Thymus (tissue), 11 donors: Measurements from ENCODE around the gene ZNF771. TPM values are rescaled to one million over a fixed set of nuclear protein-coding genes. Genes with fewer than 3 reads are reported as not detected.
"Not testable (repeated sequence)": the region's sequence is repeated elsewhere in the genome, so short reads cannot be mapped to it uniquely, and the experiment has no call there.

Experiments used
- DNase-seq, 9 donors: peaks; one replicate each; pipeline ENCODE4 v3.0.0-alpha.2; 2013; ENCODE audit warnings: low spot score in 9 of 9, low read depth in 6 of 9, missing footprints in 1 of 9
- H3K27ac ChIP-seq, 2 donors: one replicate each; pipeline ENCODE4 v1.5.1; 2013; ENCODE audit warnings: control low read depth in 1 of 2, low read depth in 1 of 2, low read length in 1 of 2, mild to moderate bottlenecking in 1 of 2, moderate library complexity in 1 of 2
- H3K27me3 ChIP-seq, 2 donors: one replicate each; pipeline ENCODE4 v1.5.1; 2013; ENCODE audit warnings: low read length in 1 of 2; ENCODE audit not compliant: control insufficient read depth in 2 of 2, insufficient read depth in 1 of 2
- H3K36me3 ChIP-seq, 2 donors: one replicate each; pipeline ENCODE4 v1.5.1; 2013; ENCODE audit warnings: low read length in 1 of 2, mild to moderate bottlenecking in 1 of 2, moderate library complexity in 1 of 2; ENCODE audit not compliant: control insufficient read depth in 2 of 2, insufficient read depth in 2 of 2
- H3K4me1 ChIP-seq, 2 donors: one replicate each; pipeline ENCODE4 v1.5.1; 2013; ENCODE audit warnings: low read length in 2 of 2; ENCODE audit not compliant: control insufficient read depth in 2 of 2, insufficient read depth in 2 of 2
- H3K4me3 ChIP-seq, 2 donors: one replicate each; pipeline ENCODE4 v1.5.1; 2013; ENCODE audit warnings: low read length in 2 of 2, control low read depth in 1 of 2, mild to moderate bottlenecking in 1 of 2
- H3K9me3 ChIP-seq, 2 donors: one replicate each; pipeline ENCODE4 v1.5.1; 2013; ENCODE audit warnings: low read length in 1 of 2, mild to moderate bottlenecking in 1 of 2; ENCODE audit not compliant: control insufficient read depth in 2 of 2, insufficient read depth in 1 of 2
- WGBS: extraction: QIAGEN DNeasy Blood & Tissue Kit; methylation state at CpG from one replicate; pipeline ENCODE4 v1.1.7; 2013; 5-methylcytosine and 5-hydroxymethylcytosine counted together
- polyA plus RNA-seq: library from polyadenylated mRNA; stranded (reverse); fragments of 200-250 nt; gene quantifications from one replicate; pipeline ENCODE4 v1.2.3, GENCODE V29; 2013
- total RNA-seq: library from RNA; stranded (reverse); fragments of 120-200 nt; gene quantifications from one replicate; pipeline ENCODE4 v1.2.4, GENCODE V29; 2013
- donor health status: healthy.

The ZNF771 gene
- total and polyA plus RNA-seq, 2 donors, result 3.7 to 4.1 TPM

GRCh38 chr16:30395155-30395991 is 12.0 kb upstream of the ZNF771 start, which contains the start of gene ZNF48:
Gene ZNF48, plus strand, starts transcription at chr16:30395420. Its CDS starts 375 bp downstream, at chr16:30395795.
- DNase-seq, result peak in 3 of 9 donors; percentile 65 to 80 (median 66)
- peak within 1 kb of the TSS; percentile 92 to 99 for H3K4me3 ChIP-seq
- H3K9me3 ChIP-seq, result peaks cover 0 to 4% of the 10 kb centered on the region in 2 donors
- H3K27me3 ChIP-seq, result peaks cover 0 to 9% of the 10 kb centered on the region in 2 donors
- under 1% methylated on average over 103 of the region's 103 CpGs for WGBS
- peaks cover 16 to 18% of the 10 kb centered on the region in 2 donors for H3K36me3 ChIP-seq
- H3K4me1 ChIP-seq, result peaks cover 22 to 49% of the 10 kb centered on the region in 2 donors
- H3K27ac ChIP-seq, result peak within 1 kb of the TSS; percentile 59 to 85

DNA sequence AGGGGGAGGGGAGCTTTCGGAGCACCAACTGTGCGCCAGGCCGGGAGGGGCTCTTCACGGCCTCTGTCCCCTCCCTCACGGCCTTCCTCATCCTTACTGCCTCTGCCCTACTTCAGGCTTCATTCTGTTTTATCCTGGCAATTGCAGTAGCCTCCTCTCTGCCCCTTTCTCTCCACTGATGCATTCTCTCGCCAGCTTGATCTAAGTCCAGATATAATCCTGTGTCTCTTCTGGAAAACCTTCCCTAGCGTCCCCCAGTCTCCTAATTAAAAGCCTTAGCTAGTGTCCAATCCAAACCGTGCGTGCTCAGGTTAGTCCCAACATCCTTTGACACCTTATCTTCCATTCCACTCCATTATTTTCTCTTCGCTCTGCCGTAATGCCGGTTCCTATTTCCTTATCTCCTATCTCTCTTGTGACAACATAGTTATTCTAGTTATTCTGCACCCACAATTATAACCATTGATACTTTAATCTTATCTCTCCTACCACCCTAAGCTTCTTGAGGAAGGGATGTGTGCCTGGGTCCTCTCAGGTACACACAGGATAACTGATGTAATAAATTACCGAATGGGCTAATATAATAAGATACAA is 11.3 kb upstream of the ZNF771 start:
- Histone ChIP-seq H3K4me1 (peaks cover 25 to 54% of the 10 kb centered on the region in 2 donors), H3K4me3 (peak overlapping the region; percentile 78 to 99), H3K9me3 (peaks cover 0 to 4% of the 10 kb centered on the region in 2 donors), H3K27me3 (peaks cover 0 to 15% of the 10 kb centered on the region in 2 donors), H3K27ac (no peak overlapping the region), H3K36me3 (peaks cover 16 to 18% of the 10 kb centered on the region in 2 donors)
- DNase-seq, result peak in 1 of 9 donors; percentile 26
- 40% methylated on average over 13 of the region's 13 CpGs for WGBS

GRCh38 chr16:30396627-30397026 is 10.8 kb upstream of the ZNF771 start:
- not testable (repeated sequence) for H3K9me3 ChIP-seq, H3K4me3 ChIP-seq, DNase-seq, H3K27ac ChIP-seq
- peaks cover 16 to 18% of the 10 kb centered on the region in 2 donors for H3K36me3 ChIP-seq
- H3K27me3 ChIP-seq, result peaks cover 0 to 17% of the 10 kb centered on the region in 2 donors
- WGBS, result 94% methylated on average over 4 of the region's 4 CpGs
- H3K4me1 ChIP-seq, result peaks cover 25 to 54% of the 10 kb centered on the region in 2 donors

DNA sequence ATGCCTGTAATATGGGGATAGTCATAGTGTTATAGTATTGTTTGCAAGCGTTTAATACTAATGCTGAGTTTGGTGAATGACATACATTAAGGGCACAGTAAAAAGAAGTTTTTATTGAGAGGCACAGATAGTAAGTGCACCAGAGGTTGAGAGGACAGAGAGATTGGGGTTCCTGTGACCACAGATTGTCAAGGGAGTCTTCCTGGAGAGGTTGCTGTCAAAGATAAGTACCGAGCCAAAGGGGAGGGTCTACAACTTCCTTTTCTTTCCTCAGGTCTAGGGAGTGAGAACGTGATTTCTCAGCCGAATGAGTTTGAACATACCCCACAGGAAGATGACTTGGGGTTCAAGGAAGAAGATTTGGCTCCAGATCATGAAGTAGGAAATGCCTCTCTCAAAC is 10.3 kb upstream of the ZNF771 start:
- no peak overlapping the region for H3K4me3 ChIP-seq
- H3K27me3 ChIP-seq, result peaks cover 0 to 17% of the 10 kb centered on the region in 2 donors
- peaks cover 16 to 18% of the 10 kb centered on the region in 2 donors for H3K36me3 ChIP-seq
- peaks cover 25 to 54% of the 10 kb centered on the region in 2 donors for H3K4me1 ChIP-seq
- peaks cover 0 to 4% of the 10 kb centered on the region in 2 donors for H3K9me3 ChIP-seq
- DNase-seq, result no peak
- H3K27ac ChIP-seq, result no peak overlapping the region
- WGBS, result 47% methylated on average over 4 of the region's 4 CpGs

DNA sequence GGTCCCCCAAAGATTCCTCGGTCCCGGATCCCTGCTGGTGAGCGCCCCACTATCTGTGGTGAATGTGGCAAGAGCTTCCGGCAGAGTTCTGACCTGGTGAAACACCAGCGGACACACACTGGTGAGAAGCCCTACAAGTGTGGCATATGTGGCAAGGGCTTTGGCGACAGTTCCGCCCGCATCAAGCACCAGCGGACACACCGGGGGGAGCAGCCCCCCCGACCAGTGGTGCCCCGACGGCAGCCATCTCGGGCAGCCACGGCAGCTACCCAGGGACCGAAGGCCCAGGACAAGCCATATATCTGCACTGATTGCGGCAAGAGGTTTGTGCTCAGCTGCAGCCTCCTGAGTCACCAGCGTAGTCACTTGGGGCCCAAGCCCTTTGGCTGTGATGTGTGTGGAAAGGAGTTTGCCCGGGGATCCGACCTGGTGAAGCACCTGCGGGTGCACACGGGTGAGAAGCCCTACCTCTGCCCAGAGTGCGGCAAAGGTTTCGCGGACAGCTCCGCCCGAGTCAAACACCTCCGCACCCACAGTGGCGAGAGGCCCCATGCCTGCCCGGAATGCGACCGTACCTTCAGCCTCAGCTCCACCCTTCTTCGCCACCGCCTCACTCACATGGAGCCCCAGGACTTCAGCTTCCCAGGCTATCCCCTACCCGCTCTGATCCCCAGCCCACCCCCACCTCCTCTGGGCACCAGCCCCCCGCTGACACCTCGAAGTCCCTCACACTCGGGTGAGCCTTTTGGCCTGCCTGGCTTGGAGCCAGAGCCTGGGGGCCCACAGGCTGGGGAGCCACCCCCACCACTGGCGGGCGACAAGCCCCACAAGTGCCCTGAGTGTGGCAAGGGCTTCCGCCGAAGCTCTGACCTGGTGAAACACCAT is 9.4 kb upstream of the ZNF771 start:
- Histone ChIP-seq H3K27ac (no peak overlapping the region), H3K27me3 (peaks cover 0 to 17% of the 10 kb centered on the region in 2 donors), H3K4me3 (no peak overlapping the region), H3K4me1 (peaks cover 25 to 54% of the 10 kb centered on the region in 2 donors), H3K36me3 (peaks cover 16 to 18% of the 10 kb centered on the region in 2 donors), H3K9me3 (peaks cover 0 to 4% of the 10 kb centered on the region in 2 donors)
- DNase-seq, result no peak
- 98% methylated on average over 42 of the region's 42 CpGs for WGBS

- Histone ChIP-seq H3K4me1 (peaks cover 25 to 51% of the 10 kb centered on the region in 2 donors), H3K27ac (no peak overlapping the region), H3K4me3 (no peak overlapping the region), H3K36me3 (peaks cover 16 to 18% of the 10 kb centered on the region in 2 donors), H3K9me3 (peaks cover 0 to 4% of the 10 kb centered on the region in 2 donors), H3K27me3 (peaks cover 0 to 17% of the 10 kb centered on the region in 2 donors)
- 92% methylated on average over 23 of the region's 23 CpGs for WGBS
- DNase-seq, result no peak
Observed at GRCh38 chr16:30398661-30399434, 8.6 kb upstream of the ZNF771 start.

GRCh38 chr16:30399435-30400186 is 7.8 kb upstream of the ZNF771 start:
- WGBS, result 22% methylated on average over 12 of the region's 12 CpGs
- Histone ChIP-seq H3K36me3 (peaks cover 16 to 18% of the 10 kb centered on the region in 2 donors), H3K9me3 (peaks cover 0 to 4% of the 10 kb centered on the region in 2 donors), H3K4me3 (peak overlapping the region; percentile 53 to 60), H3K27me3 (peaks cover 0 to 17% of the 10 kb centered on the region in 2 donors), H3K27ac (peak overlapping the region; percentile 77 to 83), H3K4me1 (peaks cover 20 to 43% of the 10 kb centered on the region in 2 donors)
- DNase-seq, result no peak
